HT1080 (cell line): ENCODE data around the gene CFAP299. TPM values are rescaled to one million over a fixed set of nuclear protein-coding genes. Genes with fewer than 3 reads are reported as not detected.
"Not testable (repeated sequence)": the region's sequence is repeated elsewhere in the genome, so short reads cannot be mapped to it uniquely, and the experiment has no call there.

Experiments
- DNase-seq: peaks from one replicate; pipeline ENCODE4 v3.0.0-alpha.2; 2015; ENCODE audit warnings: low read depth
- total RNA-seq: library from RNA; depleted of rRNA; stranded (reverse); fragments of >200 nt; shearing (Covaris generic); gene quantifications from 2 replicates; pipeline ENCODE4 v1.2.3, GENCODE V29; 2014

The CFAP299 gene
- total RNA-seq, 1 experiment from 2014 or later = 0.68 TPM

DNA sequence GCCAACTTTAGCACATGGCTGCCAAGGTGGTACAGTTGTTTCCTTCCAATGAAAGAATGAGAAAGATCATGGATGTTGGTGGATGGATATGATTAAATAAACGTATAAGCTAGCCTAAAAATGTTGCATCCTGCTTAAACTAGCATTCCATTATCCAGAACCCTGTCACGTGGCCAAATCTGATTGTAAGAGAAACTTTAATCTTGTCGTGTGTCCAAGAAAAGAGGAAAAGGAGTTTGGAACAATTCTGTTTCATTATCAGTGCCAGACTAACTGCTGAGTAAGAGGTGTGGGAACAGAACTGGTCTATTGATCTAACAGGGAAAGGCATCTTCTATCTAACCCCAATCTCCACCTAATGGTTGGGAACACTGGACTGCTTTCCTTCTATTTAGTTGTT, 369.8 kb downstream of the CFAP299 start:
- DNase-seq = no peak

DNA sequence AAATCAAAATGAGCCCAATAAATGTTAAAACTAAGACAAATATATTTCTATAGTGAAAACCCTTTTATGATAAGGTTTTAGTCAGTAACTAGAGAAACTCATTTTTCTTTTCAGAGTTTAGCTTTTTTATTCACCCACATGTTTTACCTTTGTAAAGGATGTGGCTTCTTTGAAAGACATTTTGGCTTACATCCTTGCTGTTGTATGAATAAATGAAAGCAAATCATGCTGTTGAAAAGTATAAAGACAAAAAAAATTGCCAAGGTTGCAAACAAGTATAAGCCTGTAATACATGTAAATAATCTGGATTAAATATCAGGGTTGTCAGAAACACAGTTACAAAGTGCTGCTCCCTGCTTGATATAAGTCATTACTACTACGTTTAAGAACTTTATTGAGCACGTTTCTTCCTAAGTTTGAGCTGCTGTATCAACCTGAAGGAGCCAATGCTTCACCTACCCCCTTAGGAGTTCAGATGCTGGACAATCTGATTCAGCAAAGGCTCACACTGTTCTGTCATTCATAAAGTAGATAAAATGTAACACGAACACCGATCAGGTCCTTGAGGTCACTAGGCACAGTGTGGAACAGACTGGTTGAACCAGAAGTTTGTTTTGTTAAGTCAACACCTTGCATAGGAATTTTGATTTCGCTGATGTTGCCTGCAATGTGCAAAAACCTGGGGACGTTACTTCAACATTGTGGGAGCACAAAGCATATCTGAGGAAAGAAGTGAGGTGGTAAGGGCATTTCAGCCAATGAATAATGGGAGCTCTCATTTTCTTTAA, 373.7 kb downstream of the CFAP299 start:
- DNase-seq = no peak

DNA sequence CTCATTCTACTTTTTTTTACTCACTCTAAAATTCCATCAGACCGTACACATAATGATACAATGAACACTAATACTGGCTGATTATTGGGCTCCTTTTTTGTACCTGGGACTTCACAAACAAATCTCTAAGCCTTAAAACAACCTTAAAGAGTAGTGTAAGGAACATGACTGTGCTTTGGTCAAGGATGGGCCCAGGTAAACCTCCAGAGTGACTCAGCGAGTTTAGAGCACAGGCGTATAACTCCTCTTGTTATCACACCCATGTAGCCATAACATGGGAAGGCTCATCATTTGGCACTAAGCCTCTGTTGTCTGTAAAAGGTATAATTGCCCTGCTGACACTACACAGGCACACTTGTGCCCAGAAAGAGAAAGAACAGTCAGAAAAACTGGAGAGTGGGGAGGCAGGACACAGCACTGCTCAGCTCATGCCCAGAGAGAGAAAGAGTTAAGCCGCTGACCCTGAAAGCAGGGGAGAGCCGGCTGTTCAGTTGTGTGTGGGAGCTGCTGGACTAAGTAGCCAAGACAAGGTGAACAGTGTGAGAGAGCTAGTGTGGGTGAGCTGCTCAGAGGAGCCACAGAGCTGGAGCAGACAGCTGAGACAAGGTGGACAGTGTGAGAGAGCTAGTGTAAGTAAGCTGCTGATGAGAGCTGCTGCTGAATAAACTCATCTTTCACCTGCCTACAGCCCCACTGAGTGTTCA, 375.4 kb downstream of the CFAP299 start:
- no peak for DNase-seq

DNA sequence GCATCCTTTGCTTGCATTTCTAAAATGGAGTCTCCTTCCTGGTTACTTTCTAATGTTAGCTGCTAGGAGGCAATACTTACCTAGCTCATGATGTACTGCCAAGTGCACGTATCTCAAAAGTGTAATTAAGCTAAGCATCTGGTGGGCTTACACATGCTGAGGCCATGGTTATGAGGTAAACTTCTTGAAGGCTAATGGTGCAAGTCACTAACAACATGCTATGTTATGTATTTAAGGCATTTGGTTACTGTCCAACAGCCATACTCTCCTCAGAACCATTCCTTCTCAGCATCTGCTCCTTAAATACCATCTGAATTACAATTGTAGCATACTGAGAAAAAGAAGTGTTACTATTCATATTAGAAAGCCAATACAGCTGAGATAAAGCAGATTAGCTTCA, 376.4 kb downstream of the CFAP299 start:
- DNase-seq = no peak

DNA sequence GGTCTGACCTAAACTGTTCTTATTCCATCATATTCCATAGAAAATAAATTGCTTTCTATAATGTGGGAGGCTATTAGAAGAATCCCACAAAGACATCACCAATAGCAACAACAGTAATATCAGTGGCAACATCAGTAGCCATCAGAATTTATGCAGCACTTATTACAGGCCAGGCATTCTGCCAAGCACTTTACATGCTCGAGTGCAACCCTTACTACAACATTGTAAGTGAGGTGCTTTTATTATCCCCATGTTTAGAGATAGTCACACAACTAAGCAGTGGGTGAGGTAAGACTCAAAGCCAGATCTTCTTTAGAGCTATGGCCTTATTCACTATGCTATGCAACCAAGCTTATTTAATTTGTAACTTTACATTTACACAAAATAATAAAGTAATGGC, 377.9 kb downstream of the CFAP299 start:
- no peak for DNase-seq

DNA sequence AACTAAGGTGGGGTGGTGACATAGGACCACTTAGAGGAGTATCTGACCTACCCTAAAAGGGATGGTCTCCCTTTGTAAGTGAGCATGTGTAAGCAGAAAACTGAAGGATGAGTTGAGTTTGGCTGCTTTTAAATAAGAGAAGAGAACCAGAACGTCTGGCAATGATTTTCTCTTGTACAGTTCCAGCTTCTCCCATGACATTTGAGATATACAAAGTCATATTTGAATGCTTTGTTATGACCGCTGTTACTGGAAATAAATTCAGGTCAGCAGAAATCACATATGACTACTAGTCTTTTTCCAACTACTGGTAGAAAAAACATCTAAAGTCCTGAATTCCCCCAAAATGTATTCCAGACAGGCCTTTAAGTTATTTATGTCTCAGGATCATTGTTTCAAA, 381.7 kb downstream of the CFAP299 start:
- DNase-seq = no peak

DNA sequence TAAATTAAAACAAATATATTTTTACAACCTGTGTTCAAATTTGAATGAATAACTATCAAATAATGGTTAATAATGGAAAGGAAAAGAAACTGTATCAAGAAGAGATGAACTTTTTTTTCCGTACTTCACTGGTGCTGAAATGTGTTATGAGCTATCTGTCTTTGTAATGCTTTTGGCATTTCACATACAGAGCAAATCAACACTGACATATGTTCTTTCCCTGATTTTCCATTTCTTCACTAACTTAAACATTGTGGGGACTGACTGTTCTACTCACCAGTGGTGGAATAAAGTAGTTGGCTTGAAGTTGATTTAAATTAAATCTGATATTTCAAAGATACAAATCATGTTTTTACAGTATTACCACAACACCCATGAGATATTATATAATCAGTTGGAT, 390.9 kb downstream of the CFAP299 start:
- no peak for DNase-seq

DNA sequence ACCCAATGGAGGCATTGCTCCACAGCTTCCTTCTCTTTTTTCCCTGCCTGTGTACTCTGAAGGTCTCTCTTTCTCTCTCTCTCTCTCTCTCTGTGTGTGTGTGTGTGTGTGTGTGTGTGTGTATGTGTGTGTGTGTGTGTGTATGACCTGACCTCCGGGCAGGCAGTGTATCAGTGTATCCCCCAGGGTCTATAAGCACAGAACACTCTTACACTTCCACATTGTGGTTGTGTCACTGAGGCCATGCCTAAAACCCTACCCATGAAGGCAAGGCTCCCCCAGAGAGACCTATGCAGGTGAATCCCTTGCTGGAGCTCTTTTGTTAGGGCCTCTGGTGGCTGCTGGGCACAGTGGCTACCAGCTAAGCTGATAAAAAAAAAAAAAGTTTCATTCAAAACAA, 394.6 kb downstream of the CFAP299 start:
- no peak for DNase-seq

DNA sequence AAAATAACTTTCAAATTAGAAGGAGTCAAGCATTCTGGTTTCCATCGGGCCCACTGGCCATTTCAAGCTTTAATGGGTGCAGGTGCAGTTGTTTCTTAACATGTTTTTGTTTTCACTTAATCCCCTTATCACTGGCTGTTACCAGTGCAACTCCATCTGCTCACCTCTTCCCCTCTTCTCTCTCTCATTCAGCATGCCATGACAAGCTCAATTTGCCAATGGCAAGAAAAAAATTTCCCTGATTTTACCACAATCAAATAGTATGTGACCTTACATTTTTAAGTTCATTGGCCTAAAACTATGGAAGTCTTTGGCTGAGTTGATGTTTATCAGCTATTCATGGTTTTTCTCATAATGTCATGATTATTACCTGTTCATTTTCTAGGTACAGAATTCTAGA, 395.9 kb downstream of the CFAP299 start:
- no peak for DNase-seq

DNA sequence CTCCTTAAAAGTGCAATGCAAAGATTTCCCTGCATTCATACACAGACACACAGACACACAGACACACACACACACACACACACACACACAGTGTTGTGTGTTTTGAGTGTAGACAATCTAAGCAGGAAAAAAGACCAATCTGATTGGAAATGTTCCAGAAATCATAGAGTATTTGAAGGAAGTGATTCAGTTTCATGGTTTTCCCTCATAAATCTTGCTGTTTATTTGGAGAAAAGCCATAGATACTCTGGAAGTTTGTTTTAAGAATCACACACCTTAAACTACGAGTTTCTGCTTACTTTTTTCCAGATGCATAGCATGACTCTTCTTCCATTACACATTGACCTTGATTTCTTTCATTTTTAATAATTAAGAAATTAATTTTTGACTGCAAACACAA, 396.5 kb downstream of the CFAP299 start:
- peak; percentile 70 for DNase-seq

DNA sequence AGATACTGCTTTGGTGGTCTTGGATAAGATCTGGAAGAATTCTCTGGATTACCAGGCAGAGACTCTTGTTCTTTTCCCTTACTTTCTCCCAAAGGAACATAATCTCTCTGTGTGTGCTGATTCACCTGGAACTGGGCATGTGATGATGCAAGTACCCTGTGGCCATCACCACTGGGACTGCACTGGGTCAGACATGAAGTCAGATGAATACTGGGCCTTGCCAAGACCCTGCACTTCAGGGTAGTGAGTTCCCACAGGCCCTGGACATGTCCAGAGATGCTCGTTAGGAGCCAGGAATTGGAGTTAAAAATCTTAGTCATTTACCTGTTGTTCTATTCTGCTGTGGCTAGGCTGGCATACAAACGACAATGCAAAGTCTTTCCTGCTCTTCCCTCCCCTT, 404.8 kb downstream of the CFAP299 start:
- DNase-seq = no peak

DNA sequence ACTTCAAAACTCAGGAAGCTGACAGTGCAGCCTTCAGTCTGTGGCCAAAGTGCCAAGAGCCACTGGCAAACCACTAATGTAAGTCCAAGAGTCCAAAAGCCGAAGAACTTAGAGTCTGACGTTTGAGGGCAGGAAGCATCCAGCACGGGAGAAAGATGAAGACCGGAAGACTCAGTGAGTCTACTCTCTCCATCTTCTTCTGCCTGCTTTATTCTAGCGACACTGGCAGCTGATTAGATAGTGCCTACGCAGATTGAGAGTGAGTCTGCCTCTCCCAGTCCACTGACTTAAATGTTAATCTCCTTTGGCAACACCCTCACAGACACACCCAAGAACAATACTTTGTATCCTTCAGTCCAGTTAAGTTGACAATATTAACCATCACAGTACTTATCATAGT, 414.0 kb downstream of the CFAP299 start:
- DNase-seq = not testable (repeated sequence)

DNA sequence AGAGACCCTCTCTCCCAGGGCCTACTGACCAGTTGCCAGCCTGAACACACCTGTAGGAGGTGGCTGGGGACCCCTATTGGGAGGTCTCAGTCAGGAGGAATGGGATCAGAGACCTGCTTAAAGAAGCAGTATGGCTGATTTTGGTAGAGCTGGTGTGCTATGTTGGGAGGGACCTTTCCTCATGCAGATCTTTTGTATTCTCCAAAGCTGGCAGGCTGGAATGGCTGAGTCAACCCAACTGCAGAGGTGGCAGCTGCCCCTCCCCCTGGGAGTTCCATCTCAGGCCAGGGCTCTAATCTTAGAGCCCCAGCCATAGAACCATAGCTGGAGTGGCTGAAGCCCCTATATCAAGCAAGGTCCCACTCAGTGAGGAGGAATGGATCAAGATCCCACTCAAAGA, 415.7 kb downstream of the CFAP299 start:
- DNase-seq = no peak

DNA sequence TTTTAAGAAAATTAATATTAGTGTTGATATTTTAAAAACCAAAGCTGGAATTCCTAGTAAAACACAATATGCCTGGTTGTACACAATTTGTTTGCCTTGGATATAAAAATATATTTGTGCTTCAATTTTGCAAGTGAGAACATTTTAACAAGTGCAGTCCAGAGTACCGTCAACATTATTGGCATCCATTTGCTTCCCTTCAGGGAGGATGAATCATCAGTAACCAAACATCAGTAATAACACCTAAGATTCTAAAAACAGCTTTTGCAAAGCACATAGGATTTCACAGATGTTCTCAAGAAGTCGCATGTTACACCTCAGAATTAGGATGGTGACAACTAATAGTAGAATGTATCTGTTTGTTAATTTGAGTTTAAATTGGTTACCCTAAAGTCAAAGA, 432.4 kb downstream of the CFAP299 start:
- no peak for DNase-seq

DNA sequence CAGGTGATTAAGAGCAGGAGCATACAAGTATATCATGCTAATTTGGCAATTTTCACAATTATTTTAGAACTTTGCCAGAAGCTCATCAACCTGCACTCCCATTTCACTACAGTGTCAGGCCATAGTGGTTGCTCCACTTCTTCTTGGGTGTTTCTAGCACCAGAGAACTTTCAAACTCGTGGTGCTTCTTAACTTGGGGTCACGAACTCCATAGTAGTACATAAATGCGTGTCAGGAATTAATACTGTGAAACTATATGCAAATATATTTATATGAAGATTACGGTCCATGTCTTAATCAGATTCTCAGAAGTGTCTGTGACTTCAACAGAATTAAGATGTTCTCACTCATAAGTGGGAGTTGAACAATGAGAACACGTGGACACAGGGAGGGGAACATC, 440.6 kb downstream of the CFAP299 start:
- no peak for DNase-seq

DNA sequence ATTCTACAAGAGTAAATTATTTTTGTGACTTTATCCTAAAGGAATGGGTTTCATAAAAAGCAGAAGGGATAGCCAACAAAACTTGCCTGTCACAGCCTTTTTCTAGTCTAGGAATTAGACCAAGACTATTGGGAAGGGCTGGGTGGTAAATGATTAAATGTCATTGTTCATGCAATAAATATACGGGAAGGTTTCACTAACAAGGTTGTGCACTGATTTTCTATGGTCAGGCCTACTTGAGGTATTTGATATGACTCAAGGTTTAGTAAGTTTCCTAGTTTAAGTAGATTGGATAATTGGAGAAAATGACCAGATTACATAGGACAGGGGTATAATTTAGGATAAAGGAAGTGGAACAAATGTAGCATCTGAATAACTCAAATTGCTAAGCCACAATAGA, 445.9 kb downstream of the CFAP299 start:
- peak; percentile 6 for DNase-seq

DNA sequence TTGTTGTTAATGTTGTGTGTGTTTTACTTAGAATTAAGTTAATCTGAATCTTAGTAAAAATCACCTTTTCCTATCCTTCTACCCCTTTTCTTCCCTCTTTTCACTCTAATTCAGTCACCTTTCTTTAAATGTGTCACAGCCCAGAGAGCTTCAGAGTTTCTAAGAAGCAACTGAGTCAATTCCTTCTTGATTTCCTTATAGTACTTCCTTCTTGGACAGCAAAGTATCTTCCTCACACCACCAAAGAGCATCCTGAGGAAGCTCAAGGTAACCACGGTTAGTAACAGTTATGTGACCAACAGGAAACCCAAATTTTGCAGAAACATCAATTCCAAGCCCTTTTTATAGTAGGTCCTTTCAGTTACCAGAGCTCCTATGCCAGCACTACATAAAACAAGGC, 451.8 kb downstream of the CFAP299 start:
- DNase-seq = no peak

DNA sequence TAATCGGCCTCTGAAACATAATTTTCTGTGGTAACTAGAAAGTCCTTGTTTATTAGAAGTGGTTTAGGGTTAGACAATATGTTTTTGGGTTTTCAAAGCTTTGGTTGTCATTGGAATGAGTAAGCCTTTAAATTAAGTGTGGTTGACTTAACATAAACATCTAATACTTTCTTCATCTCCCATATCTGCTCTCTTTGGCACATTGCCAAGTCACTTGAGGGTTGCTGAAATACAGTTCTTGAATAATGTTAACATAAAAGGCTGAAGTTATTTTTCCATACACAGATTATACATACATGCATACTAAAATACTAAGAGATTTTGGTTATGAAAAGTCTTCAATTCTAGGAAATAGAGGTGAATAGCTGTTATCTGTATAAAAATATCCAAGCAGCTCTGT, 453.3 kb downstream of the CFAP299 start:
- DNase-seq = no peak

DNA sequence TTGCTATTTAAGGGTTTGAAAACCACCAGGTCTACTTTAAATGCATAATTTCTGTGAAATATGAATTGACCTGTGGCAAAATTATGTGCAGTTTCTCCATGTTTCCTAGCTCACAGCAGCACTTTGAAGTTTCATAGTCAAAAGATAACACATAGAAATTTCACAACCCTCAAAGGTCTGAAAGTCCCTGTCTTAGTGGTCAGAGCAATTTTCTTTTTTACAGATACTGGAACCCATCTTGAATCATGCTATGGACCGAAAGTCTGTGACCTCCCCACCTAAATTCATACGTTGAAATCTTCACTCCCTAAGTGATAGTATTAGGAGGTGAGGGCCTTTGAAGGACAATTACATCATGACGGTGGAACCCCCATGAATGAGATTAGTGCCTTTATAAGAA, 454.6 kb downstream of the CFAP299 start:
- no peak for DNase-seq

DNA sequence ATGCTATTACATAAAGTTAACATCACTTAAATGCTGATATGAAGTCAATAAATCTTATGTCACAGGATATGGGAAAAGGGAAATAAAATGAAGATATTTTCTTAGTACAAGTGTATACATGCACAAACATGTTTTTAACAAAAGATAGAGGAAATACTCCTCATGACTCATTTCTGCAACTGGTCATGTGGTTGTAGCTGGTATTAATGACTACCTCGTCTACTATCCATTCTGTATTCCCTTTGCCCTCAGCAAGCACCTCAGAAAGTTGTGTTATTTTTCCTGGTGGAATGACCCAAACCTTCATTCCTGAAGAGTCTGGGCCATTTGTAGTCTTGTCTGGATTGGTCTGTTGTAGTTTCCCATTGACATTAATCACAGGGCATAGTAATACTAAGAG, 458.1 kb downstream of the CFAP299 start:
- peak; percentile 18 for DNase-seq

DNA sequence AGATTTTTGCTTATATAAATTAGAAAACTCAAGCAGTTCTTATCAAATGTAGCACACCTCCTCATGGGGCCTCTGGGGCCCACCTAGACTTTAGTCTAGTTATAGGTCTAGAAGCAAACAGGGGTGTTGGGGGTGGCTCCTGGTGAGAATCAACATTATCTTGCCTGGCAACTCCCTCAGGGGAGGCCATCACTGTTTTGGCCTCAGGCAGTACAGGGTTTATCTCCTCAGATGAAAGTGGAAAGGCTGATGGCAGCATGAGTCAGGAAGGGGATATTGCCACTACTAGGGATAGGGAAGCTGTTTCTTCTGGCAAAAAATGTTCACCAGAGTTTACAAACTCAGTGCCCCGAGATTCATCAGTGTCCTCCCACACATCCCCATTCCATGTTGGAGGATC, 462.6 kb downstream of the CFAP299 start:
- DNase-seq = no peak

DNA sequence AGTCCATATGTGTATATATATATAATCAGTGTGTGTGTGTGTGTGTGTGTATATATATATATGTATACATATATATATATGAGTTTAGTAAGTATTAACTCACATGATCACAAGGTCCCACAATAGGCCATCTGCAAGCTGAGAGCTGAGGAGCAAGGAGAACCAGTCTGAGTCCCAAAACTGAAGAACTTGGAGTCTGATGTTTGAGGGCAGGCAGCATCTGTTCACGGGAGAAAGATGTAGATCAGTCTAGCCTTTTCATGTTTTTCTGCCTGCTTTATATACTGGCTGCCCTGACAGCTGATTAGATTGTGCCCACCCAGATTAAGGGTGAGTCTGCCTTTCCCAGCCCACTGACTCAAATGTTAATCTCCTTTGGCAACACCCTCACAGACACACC, 465.2 kb downstream of the CFAP299 start:
- not testable (repeated sequence) for DNase-seq

DNA sequence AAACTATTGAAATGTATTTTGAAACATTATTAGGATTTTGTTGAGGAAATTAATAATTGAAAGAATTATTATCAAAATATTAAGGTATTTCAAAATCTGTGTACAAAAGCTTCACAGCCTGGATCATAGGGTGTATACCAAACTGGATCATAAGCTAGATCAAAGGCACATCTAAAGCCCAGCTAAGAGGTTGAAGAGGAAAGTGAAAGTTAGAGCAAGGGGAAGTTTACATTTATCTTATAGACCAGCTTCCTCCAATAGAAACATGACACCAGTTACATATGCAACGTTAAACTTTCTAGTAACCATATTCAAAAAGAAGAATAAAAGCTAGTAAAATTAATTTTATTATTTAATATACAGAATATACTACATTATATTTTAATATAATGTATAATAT, 467.8 kb downstream of the CFAP299 start:
- DNase-seq = no peak
